ENCODE data around the gene STXBP4. TPM values are rescaled to one million over a fixed set of nuclear protein-coding genes. Genes with fewer than 3 reads are reported as not detected.

STXBP4 gene
- total RNA-seq, 5 donors from 2014 or later (not counting 1 experiment from before 2014, with no cell fraction given): 5.7 to 10.6 (median 9.1) TPM

DNA sequence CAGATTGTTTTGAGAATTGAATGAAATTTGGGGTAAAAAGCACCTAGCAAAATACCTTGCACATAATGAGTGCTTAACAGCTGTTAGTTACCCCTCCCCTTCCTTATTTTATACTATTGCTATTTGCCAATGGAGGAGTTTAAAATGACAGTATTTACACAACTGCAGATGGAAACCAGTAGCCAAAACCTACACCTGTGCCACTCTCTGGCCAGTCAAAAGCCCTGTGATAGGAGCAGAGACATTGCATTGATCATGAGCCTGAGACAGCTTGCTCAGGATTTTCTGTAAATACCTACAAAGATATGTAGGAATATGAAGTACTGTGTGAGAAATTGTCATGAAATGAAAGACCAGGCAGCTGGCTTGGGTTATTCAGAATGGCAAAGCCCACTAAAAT is 180.9 kb downstream of the STXBP4 start:
- H3K4me1 Mint-ChIP-seq: no peaks in the 10 kb centered on the region
- Histone ChIP-seq H3K4me1 (ENCODE audit: control insufficient read depth in 1 of 2, extremely low read depth in 1 of 2, insufficient read depth in 2 of 2, low read length in 2 of 2) (no peaks in the 10 kb centered on the region), H3K27ac (ENCODE audit: low read length) (no peak overlapping the region), H3K4me3 (ENCODE audit: control insufficient read depth in 1 of 2, extremely low read depth in 1 of 2, low read length in 1 of 2) (no peak overlapping the region), H3K9me3 (no peaks in the 10 kb centered on the region), H3K27me3 (replicated peaks in 1 of 2; ENCODE audit: control insufficient read depth in 2 of 2, extremely low read depth in 1 of 2, insufficient read depth in 2 of 2, low read length in 1 of 2) (no peaks in the 10 kb centered on the region), H3K36me3 (ENCODE audit: control insufficient read depth in 2 of 2, extremely low read depth in 1 of 2, insufficient read depth in 1 of 2, low read length in 1 of 2) (no peaks in the 10 kb centered on the region)
- no peaks in the 10 kb centered on the region for H3K9me3 Mint-ChIP-seq
- H3K27me3 Mint-ChIP-seq: no peaks in the 10 kb centered on the region
- H3K27ac Mint-ChIP-seq: no peak overlapping the region
- POLR2A ChIA-PET: no interaction called here
- no peak overlapping the region for H3K4me3 Mint-ChIP-seq
- peaks cover 11% of the 10 kb centered on the region for H3K36me3 Mint-ChIP-seq
- CTCF ChIA-PET: no interaction called here
- no peak for ATAC-seq (replicated peaks in 1 of 4)
- no peak for DNase-seq

DNA sequence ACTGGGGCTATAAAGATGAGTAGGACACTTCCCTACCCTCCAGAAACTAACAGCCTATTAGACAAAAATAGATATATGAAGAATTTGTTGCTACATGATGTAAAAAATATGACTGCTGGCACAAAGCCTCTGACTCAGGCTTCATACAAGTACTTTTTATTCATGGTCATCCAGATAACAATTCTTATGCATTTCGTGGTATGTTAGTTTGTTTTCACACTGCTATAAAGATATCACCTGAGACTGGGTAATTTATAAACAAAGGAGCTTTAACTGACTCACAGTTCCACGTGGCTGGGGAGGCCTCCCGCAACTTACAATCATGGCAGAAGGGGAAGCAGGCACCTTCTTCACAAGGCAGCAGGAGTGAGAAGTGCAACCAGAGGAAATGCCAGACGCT is 183.7 kb downstream of the STXBP4 start:
- no peaks in the 10 kb centered on the region for H3K27me3 Mint-ChIP-seq
- H3K36me3 ChIP-seq (ENCODE audit: control insufficient read depth in 2 of 2, extremely low read depth in 1 of 2, insufficient read depth in 1 of 2, low read length in 1 of 2): no peaks in the 10 kb centered on the region
- H3K36me3 Mint-ChIP-seq: peaks cover 11% of the 10 kb centered on the region
- no peaks in the 10 kb centered on the region for H3K9me3 Mint-ChIP-seq
- H3K27me3 ChIP-seq (replicated peaks in 1 of 2; ENCODE audit: control insufficient read depth in 2 of 2, extremely low read depth in 1 of 2, insufficient read depth in 2 of 2, low read length in 1 of 2): no peaks in the 10 kb centered on the region
- ChIA-PET CTCF (no interaction called here), POLR2A (no interaction called here)
- H3K4me3 ChIP-seq (ENCODE audit: control insufficient read depth in 1 of 2, extremely low read depth in 1 of 2, low read length in 1 of 2): no peak overlapping the region
- no peaks in the 10 kb centered on the region for H3K4me1 ChIP-seq (ENCODE audit: control insufficient read depth in 1 of 2, extremely low read depth in 1 of 2, insufficient read depth in 2 of 2, low read length in 2 of 2)
- no peak overlapping the region for H3K4me3 Mint-ChIP-seq
- no peaks in the 10 kb centered on the region for H3K4me1 Mint-ChIP-seq
- H3K27ac Mint-ChIP-seq: no peak overlapping the region
- ATAC-seq (replicated peaks in 1 of 4) (no peak), DNase-seq (no peak)
- WGBS (ENCODE audit: insufficient coverage): 100% methylated on average over 2 of the region's 4 CpGs
- H3K9me3 ChIP-seq: no peaks in the 10 kb centered on the region
- no peak overlapping the region for H3K27ac ChIP-seq (ENCODE audit: low read length)

DNA sequence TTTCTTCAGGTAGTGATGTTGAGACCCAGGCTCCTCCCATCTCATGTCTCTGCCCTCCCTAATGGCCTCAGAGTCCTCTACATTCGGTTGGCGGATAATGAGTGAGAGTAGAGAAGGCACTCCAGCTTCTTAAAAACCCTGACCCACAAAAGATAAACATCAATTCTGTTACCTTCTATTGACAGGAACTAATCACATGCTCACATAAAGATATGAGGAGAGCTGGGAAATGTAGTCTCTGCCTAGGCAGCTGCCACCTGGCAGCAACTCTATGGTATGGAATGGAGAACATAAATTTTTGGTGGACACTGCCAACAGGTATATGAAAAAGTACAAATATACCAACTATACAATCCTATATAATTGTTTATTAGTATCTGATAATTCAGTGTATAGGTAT is 185.5 kb downstream of the STXBP4 start:
- peaks cover 14% of the 10 kb centered on the region for H3K36me3 Mint-ChIP-seq
- POLR2A ChIA-PET: no interaction called here

DNA sequence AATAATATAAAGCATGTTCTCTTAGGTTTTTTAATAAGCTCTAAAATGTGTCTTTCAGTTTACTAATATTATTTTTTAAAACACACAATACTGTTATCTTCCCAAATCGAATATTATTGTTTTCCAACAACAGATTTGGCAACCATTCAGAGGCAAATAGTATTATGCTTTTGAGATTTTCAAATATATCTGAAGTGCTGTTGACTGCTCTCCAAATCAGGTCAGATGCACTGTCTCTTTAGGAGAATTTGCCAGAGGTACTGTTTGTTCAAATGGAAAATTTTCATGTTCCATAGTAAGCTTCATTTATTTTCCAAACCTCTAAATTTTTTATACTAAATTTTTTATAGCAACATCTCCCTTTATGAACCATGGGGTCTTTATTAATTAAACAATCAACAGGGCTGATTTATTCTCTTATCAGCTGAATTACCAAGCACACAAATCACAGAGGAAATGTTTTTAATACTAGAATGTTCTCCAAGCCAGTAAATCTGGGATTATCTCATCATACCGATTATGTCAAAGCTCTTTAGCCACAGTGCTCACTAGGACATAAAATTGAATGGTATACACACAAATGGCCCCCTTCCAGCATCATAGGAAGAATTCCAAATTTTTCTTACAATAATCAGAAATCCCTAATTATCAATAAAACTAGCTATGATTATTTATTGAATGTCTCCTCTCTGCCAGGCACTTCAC is 187.4 kb downstream of the STXBP4 start:
- WGBS (ENCODE audit: insufficient coverage): no CpG with 5 or more reads among the region's 2 CpGs
- no peak overlapping the region for H3K4me3 Mint-ChIP-seq
- no peak for ATAC-seq (replicated peaks in 1 of 4)

More for the DNA sequence above, 185.5 kb downstream of the STXBP4 start:
- Mint-ChIP-seq H3K4me3 (no peak overlapping the region), H3K27ac (no peak overlapping the region), H3K27me3 (no peaks in the 10 kb centered on the region), H3K4me1 (no peaks in the 10 kb centered on the region), H3K9me3 (no peaks in the 10 kb centered on the region)
- CTCF ChIA-PET: no interaction called here
- Histone ChIP-seq H3K4me3 (ENCODE audit: control insufficient read depth in 1 of 2, extremely low read depth in 1 of 2, low read length in 1 of 2) (no peak overlapping the region), H3K27me3 (replicated peaks in 1 of 2; ENCODE audit: control insufficient read depth in 2 of 2, extremely low read depth in 1 of 2, insufficient read depth in 2 of 2, low read length in 1 of 2) (no peaks in the 10 kb centered on the region), H3K27ac (ENCODE audit: low read length) (no peak overlapping the region), H3K9me3 (no peaks in the 10 kb centered on the region), H3K4me1 (ENCODE audit: control insufficient read depth in 1 of 2, extremely low read depth in 1 of 2, insufficient read depth in 2 of 2, low read length in 2 of 2) (no peaks in the 10 kb centered on the region), H3K36me3 (ENCODE audit: control insufficient read depth in 2 of 2, extremely low read depth in 1 of 2, insufficient read depth in 1 of 2, low read length in 1 of 2) (no peaks in the 10 kb centered on the region)
- WGBS (ENCODE audit: insufficient coverage): no CpG with 5 or more reads among the region's 2 CpGs
- no peak for ATAC-seq (replicated peaks in 1 of 4)
- DNase-seq: no peak

DNA sequence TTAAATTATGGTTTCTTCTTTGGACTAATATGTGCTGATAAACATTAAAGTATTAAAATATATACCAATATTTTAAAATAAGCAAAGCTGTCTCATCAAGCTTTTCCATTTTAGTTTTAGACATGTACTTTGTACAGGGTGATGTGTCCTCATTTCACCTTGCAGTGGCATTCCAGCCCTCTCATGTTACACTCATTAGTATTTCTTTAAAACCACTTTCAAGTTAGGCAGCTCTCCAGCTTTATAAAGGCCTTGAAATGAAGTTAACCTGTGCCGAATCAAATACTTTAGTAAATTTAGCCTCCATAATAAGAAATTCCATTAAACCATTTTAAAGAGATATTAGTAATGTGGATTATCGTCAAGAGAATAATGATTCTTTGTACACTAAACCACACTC is 188.6 kb downstream of the STXBP4 start:
- ATAC-seq (replicated peaks in 1 of 4) (no peak), DNase-seq (no peak)
- Mint-ChIP-seq H3K4me3 (no peak overlapping the region), H3K27ac (no peak overlapping the region), H3K4me1 (peaks cover 0 to 4% (median 2%) of the 10 kb centered on the region in 3 donors), H3K27me3 (no peaks in the 10 kb centered on the region), H3K36me3 (peaks cover 27% of the 10 kb centered on the region), H3K9me3 (no peaks in the 10 kb centered on the region)
- Histone ChIP-seq H3K4me3 (ENCODE audit: control insufficient read depth in 1 of 2, extremely low read depth in 1 of 2, low read length in 1 of 2) (no peak overlapping the region), H3K9me3 (no peaks in the 10 kb centered on the region), H3K27me3 (replicated peaks in 1 of 2; ENCODE audit: control insufficient read depth in 2 of 2, extremely low read depth in 1 of 2, insufficient read depth in 2 of 2, low read length in 1 of 2) (no peaks in the 10 kb centered on the region), H3K27ac (ENCODE audit: low read length) (no peak overlapping the region), H3K36me3 (ENCODE audit: control insufficient read depth in 2 of 2, extremely low read depth in 1 of 2, insufficient read depth in 1 of 2, low read length in 1 of 2) (peaks cover 0 to 5% of the 10 kb centered on the region in 2 donors), H3K4me1 (ENCODE audit: control insufficient read depth in 1 of 2, extremely low read depth in 1 of 2, insufficient read depth in 2 of 2, low read length in 2 of 2) (no peaks in the 10 kb centered on the region)
- no CpG with 5 or more reads among the region's 2 CpGs for WGBS (ENCODE audit: insufficient coverage)
- POLR2A ChIA-PET: no interaction called here
- CTCF ChIA-PET: interaction anchor here (0.6 kb wide), 2 partner anchors 30 to 1407 kb away, joined by 3 read pairs; no protein-coding TSS in a partner anchor

More for the DNA sequence above, 187.4 kb downstream of the STXBP4 start:
- Mint-ChIP-seq H3K9me3 (no peaks in the 10 kb centered on the region), H3K4me1 (no peaks in the 10 kb centered on the region), H3K27ac (no peak overlapping the region), H3K36me3 (peaks cover 17% of the 10 kb centered on the region), H3K27me3 (no peaks in the 10 kb centered on the region)
- POLR2A ChIA-PET: no interaction called here
- CTCF ChIA-PET: no interaction called here
- no peaks in the 10 kb centered on the region for H3K27me3 ChIP-seq (replicated peaks in 1 of 2; ENCODE audit: control insufficient read depth in 2 of 2, extremely low read depth in 1 of 2, insufficient read depth in 2 of 2, low read length in 1 of 2)
- H3K36me3 ChIP-seq (ENCODE audit: control insufficient read depth in 2 of 2, extremely low read depth in 1 of 2, insufficient read depth in 1 of 2, low read length in 1 of 2): peaks cover 0 to 5% of the 10 kb centered on the region in 2 donors
- H3K4me1 ChIP-seq (ENCODE audit: control insufficient read depth in 1 of 2, extremely low read depth in 1 of 2, insufficient read depth in 2 of 2, low read length in 2 of 2): no peaks in the 10 kb centered on the region
- DNase-seq: no peak
- no peak overlapping the region for H3K27ac ChIP-seq (ENCODE audit: low read length)
- no peak overlapping the region for H3K4me3 ChIP-seq (ENCODE audit: control insufficient read depth in 1 of 2, extremely low read depth in 1 of 2, low read length in 1 of 2)
- no peaks in the 10 kb centered on the region for H3K9me3 ChIP-seq

DNA sequence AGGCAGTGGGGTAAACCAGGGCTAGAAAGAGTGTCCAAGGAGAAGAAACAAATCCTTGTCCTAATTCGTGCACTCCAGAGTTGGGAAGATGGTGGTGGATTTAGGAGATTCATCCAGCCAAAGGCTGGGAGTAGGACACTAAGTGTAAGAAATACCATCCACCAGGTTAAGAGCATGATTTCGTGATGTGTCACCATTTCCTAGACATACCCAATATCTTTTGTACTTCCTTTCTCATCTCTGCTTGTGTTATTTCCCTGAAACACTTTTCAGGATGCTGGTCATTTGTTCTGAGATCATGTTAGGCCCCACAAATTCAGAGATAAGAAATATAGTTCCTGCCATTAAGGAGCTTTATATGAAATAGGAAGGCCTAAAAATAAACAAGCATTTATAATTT is 189.9 kb downstream of the STXBP4 start:
- no peak overlapping the region for H3K4me3 ChIP-seq (ENCODE audit: control insufficient read depth in 1 of 2, extremely low read depth in 1 of 2, low read length in 1 of 2)
- ChIA-PET CTCF (no interaction called here), POLR2A (no interaction called here)
- H3K36me3 ChIP-seq (ENCODE audit: control insufficient read depth in 2 of 2, extremely low read depth in 1 of 2, insufficient read depth in 1 of 2, low read length in 1 of 2): peaks cover 0 to 5% of the 10 kb centered on the region in 2 donors
- H3K27ac ChIP-seq (ENCODE audit: low read length): no peak overlapping the region
- ATAC-seq (replicated peaks in 1 of 4) (no peak), DNase-seq (no peak)
- no peaks in the 10 kb centered on the region for H3K9me3 ChIP-seq
- 80% methylated on average over 1 of the region's 2 CpGs for WGBS (ENCODE audit: insufficient coverage)
- no peaks in the 10 kb centered on the region for H3K27me3 Mint-ChIP-seq
- H3K4me1 ChIP-seq (ENCODE audit: control insufficient read depth in 1 of 2, extremely low read depth in 1 of 2, insufficient read depth in 2 of 2, low read length in 2 of 2): no peaks in the 10 kb centered on the region
- peaks cover 0 to 4% (median 4%) of the 10 kb centered on the region in 3 donors for H3K4me1 Mint-ChIP-seq
- peaks cover 27% of the 10 kb centered on the region for H3K36me3 Mint-ChIP-seq
- no peak overlapping the region for H3K4me3 Mint-ChIP-seq
- no peaks in the 10 kb centered on the region for H3K27me3 ChIP-seq (replicated peaks in 1 of 2; ENCODE audit: control insufficient read depth in 2 of 2, extremely low read depth in 1 of 2, insufficient read depth in 2 of 2, low read length in 1 of 2)
- H3K27ac Mint-ChIP-seq: no peak overlapping the region
- H3K9me3 Mint-ChIP-seq: no peaks in the 10 kb centered on the region

Data from T-cell (primary cell).